NOMO-1 (cell line): Measurements from ENCODE around the gene CXCR6.

Experiments used
- DNase-seq, 2 experiments: peaks; one replicate each; lab custom pipeline; 2025; ENCODE audit not compliant: unreplicated experiment in 2 of 2; lab: John Stamatoyannopoulos, UW

Gene CXCR6

GRCh38 chr3:45943207-45943846, at the start of gene CXCR6:
Gene CXCR6 (plus strand): TSS chr3:45943464. CDS start chr3:45946482, 3,018 bp downstream.
- no peak for DNase-seq

GRCh38 chr3:45894015-45894414, 49.2 kb upstream of the CXCR6 start:
- no peak for DNase-seq

GRCh38 chr3:45895686-45896468, 47.4 kb upstream of the CXCR6 start:
- no peak for DNase-seq

GRCh38 chr3:45896956-45897355, 46.3 kb upstream of the CXCR6 start:
- DNase-seq, result no peak

GRCh38 chr3:45904931-45905330, 38.3 kb upstream of the CXCR6 start:
- DNase-seq, result no peak

GRCh38 chr3:45905755-45906154, 37.5 kb upstream of the CXCR6 start:
- DNase-seq, result no peak

- no peak for DNase-seq
Measured at GRCh38 chr3:45906681-45907407, 36.4 kb upstream of the CXCR6 start.

- no peak for DNase-seq
Measured at GRCh38 chr3:45907769-45908705, 35.2 kb upstream of the CXCR6 start.

GRCh38 chr3:45908761-45909160, 34.5 kb upstream of the CXCR6 start:
- DNase-seq, result no peak

- DNase-seq, result no peak
Measured at GRCh38 chr3:45909542-45909941, 33.7 kb upstream of the CXCR6 start.

- no peak for DNase-seq
Measured at GRCh38 chr3:45910892-45911291, 32.4 kb upstream of the CXCR6 start.

GRCh38 chr3:45911511-45912226, 31.6 kb upstream of the CXCR6 start:
- DNase-seq, result no peak

GRCh38 chr3:45912435-45912834, 30.8 kb upstream of the CXCR6 start:
- DNase-seq, result no peak

- DNase-seq, result no peak
Measured at GRCh38 chr3:45914362-45915058, 28.8 kb upstream of the CXCR6 start.

GRCh38 chr3:45915059-45915439, 28.2 kb upstream of the CXCR6 start:
- DNase-seq, result no peak

GRCh38 chr3:45915518-45916231, 27.6 kb upstream of the CXCR6 start:
- no peak for DNase-seq

- DNase-seq, result no peak
Measured at GRCh38 chr3:45917146-45917898, 25.9 kb upstream of the CXCR6 start.
